Measurements from ENCODE around the gene ABCC1. TPM values are rescaled to one million over a fixed set of nuclear protein-coding genes. Genes with fewer than 3 reads are reported as not detected.

ABCC1 gene
- total and polyA plus RNA-seq, 3 donors from 2014 or later: 54.7 to 90.6 (median 88.0) TPM

GRCh38 chr16:16018705-16019104, 69.3 kb downstream of the ABCC1 start:
- DNase-seq: no peak
- H3K9me3 ChIP-seq: no peaks in the 10 kb centered on the region
- H3K27ac ChIP-seq: no peak overlapping the region
- WGBS, 2 donors: 95 to 96% methylated on average over 4 of the region's 4 CpGs
- intact Hi-C loops (cut with DNase I; ENCODE audit: low total_unique reads): no loop called here
- no peaks in the 10 kb centered on the region for H3K36me3 ChIP-seq (ENCODE audit: low read depth, missing control alignments)
- peaks cover 24% of the 10 kb centered on the region for H3K4me1 ChIP-seq
- H3K27me3 ChIP-seq: no peaks in the 10 kb centered on the region
- no peak for TF ChIP-seq POLR2A (IDR thresholded peaks at IDR 0.05)
- TF ChIP-seq CTCF (IDR thresholded peaks at IDR 0.05): no peak
- no peak overlapping the region for H3K4me3 ChIP-seq

- WGBS, 2 donors: 72 to 80% methylated on average over 4 of the region's 4 CpGs
- H3K9me3 ChIP-seq: no peaks in the 10 kb centered on the region
- no peaks in the 10 kb centered on the region for H3K36me3 ChIP-seq (ENCODE audit: low read depth, missing control alignments)
- peak; percentile 25 for DNase-seq
- H3K4me1 ChIP-seq: peaks cover 24% of the 10 kb centered on the region
- peak overlapping the region in 1 of 2 donors; percentile 45 for H3K27ac ChIP-seq
- intact Hi-C loops (cut with DNase I; ENCODE audit: low total_unique reads): no loop called here
- H3K4me3 ChIP-seq: no peak overlapping the region
- H3K27me3 ChIP-seq: no peaks in the 10 kb centered on the region
- TF ChIP-seq POLR2A (IDR thresholded peaks at IDR 0.05) (no peak), CTCF (IDR thresholded peaks at IDR 0.05) (no peak)
Measured at GRCh38 chr16:16019488-16019887, 70.1 kb downstream of the ABCC1 start.

GRCh38 chr16:16020291-16020690, 70.9 kb downstream of the ABCC1 start:
- H3K27ac ChIP-seq: peak overlapping the region in 1 of 2 donors; percentile 31
- no peak for TF ChIP-seq POLR2A (IDR thresholded peaks at IDR 0.05)
- no peak for TF ChIP-seq CTCF (IDR thresholded peaks at IDR 0.05)
- intact Hi-C loops (cut with DNase I; ENCODE audit: low total_unique reads): no loop called here
- H3K4me1 ChIP-seq: peaks cover 19% of the 10 kb centered on the region
- 92 to 94% methylated on average over 2 to 3 of the region's 3 CpGs for WGBS, 2 donors
- H3K27me3 ChIP-seq: no peaks in the 10 kb centered on the region
- H3K9me3 ChIP-seq: no peaks in the 10 kb centered on the region
- DNase-seq: no peak
- no peaks in the 10 kb centered on the region for H3K36me3 ChIP-seq (ENCODE audit: low read depth, missing control alignments)
- no peak overlapping the region for H3K4me3 ChIP-seq

GRCh38 chr16:16021020-16021419, 71.6 kb downstream of the ABCC1 start:
- H3K4me1 ChIP-seq: peaks cover 24% of the 10 kb centered on the region
- 62 to 63% methylated on average over 3 of the region's 3 CpGs for WGBS, 2 donors
- peak overlapping the region in 1 of 2 donors; percentile 74 for H3K27ac ChIP-seq
- no peak for TF ChIP-seq CTCF (IDR thresholded peaks at IDR 0.05)
- TF ChIP-seq POLR2A (IDR thresholded peaks at IDR 0.05): no peak
- intact Hi-C loops (cut with DNase I; ENCODE audit: low total_unique reads): no loop called here
- H3K36me3 ChIP-seq (ENCODE audit: low read depth, missing control alignments): no peaks in the 10 kb centered on the region
- no peaks in the 10 kb centered on the region for H3K9me3 ChIP-seq
- DNase-seq: no peak
- no peak overlapping the region for H3K4me3 ChIP-seq
- no peaks in the 10 kb centered on the region for H3K27me3 ChIP-seq

- DNase-seq: no peak
- 48 to 52% methylated on average over 9 of the region's 9 CpGs for WGBS, 2 donors
- Histone ChIP-seq H3K9me3 (no peaks in the 10 kb centered on the region), H3K36me3 (ENCODE audit: low read depth, missing control alignments) (no peaks in the 10 kb centered on the region), H3K27me3 (no peaks in the 10 kb centered on the region), H3K27ac (peak overlapping the region; percentile 74 to 82), H3K4me1 (peaks cover 25% of the 10 kb centered on the region), H3K4me3 (no peak overlapping the region)
- no peak for TF ChIP-seq POLR2A (IDR thresholded peaks at IDR 0.05)
- TF ChIP-seq CTCF (IDR thresholded peaks at IDR 0.05): no peak
- intact Hi-C loops (cut with DNase I; ENCODE audit: low total_unique reads): no loop called here
Measured at GRCh38 chr16:16021646-16021987, 72.2 kb downstream of the ABCC1 start.
